Hepatocyte (in vitro differentiated cells): Measurements from ENCODE around the gene MIER1. TPM values are rescaled to one million over a fixed set of nuclear protein-coding genes. Genes with fewer than 3 reads are reported as not detected.

ENCODE experiments used
- DNase-seq: peaks from one replicate; pipeline ENCODE4 v3.0.0-alpha.2; 2016; ENCODE audit warnings: low spot score
- H2AFZ ChIP-seq: fragments of 200-600 bp; sonication (generic); 2 replicates; pipeline ENCODE4 v1.6.0; 2016; ENCODE audit warnings: antibody characterized with exemption, mild to moderate bottlenecking
- H3K27ac ChIP-seq: fragments of 200-600 bp; sonication (generic); 2 replicates; pipeline ENCODE4 v1.5.1; 2016; ENCODE audit warnings: mild to moderate bottlenecking
- H3K27me3 ChIP-seq: fragments of 200-600 bp; sonication (generic); 2 replicates; pipeline ENCODE4 v1.6.1; 2016
- H3K36me3 ChIP-seq: fragments of 200-600 bp; sonication (generic); replicated peaks from 2 replicates; pipeline ENCODE4 v1.5.1; 2016; ENCODE audit warnings: low read depth; ENCODE audit not compliant: insufficient read depth
- H3K4me1 ChIP-seq: fragments of 200-600 bp; sonication (generic); 2 replicates; pipeline ENCODE4 v1.5.1; 2016; ENCODE audit warnings: mild to moderate bottlenecking, moderate library complexity; ENCODE audit not compliant: insufficient read depth
- H3K4me2 ChIP-seq: fragments of 200-600 bp; sonication (generic); 2 replicates; pipeline ENCODE4 v1.6.0; 2016
- H3K4me3 ChIP-seq: fragments of 200-600 bp; sonication (generic); 2 replicates; pipeline ENCODE4 v1.5.1; 2016; ENCODE audit warnings: mild to moderate bottlenecking
- H3K79me2 ChIP-seq: fragments of 200-600 bp; sonication (generic); 2 replicates; pipeline ENCODE4 v1.6.0; 2017; ENCODE audit warnings: mild to moderate bottlenecking
- H3K9me2 ChIP-seq: fragments of 200-600 bp; sonication (generic); replicated peaks from 2 replicates; pipeline ENCODE4 v1.6.0; 2017; ENCODE audit warnings: mild to moderate bottlenecking; ENCODE audit not compliant: insufficient read depth
- H3K9me3 ChIP-seq: fragments of 200-600 bp; sonication (generic); 2 replicates; pipeline ENCODE4 v1.5.1; 2016; ENCODE audit warnings: low read depth, mild to moderate bottlenecking
- H4K20me1 ChIP-seq: fragments of 200-600 bp; sonication (generic); 2 replicates; pipeline ENCODE4 v1.6.0; 2016; ENCODE audit warnings: mild to moderate bottlenecking; ENCODE audit not compliant: insufficient read depth, poor library complexity, severe bottlenecking
- CTCF ChIP-seq: fragments of 200-600 bp; sonication (generic); IDR thresholded peaks from 2 replicates; pipeline ENCODE4 v1.5.1; 2016; ENCODE audit warnings: antibody characterized with exemption, mild to moderate bottlenecking; ENCODE audit not compliant: poor library complexity
- EZH2 ChIP-seq: fragments of 200-600 bp; sonication (generic); IDR thresholded peaks from 2 replicates; pipeline ENCODE4 v1.6.1; 2016; ENCODE audit warnings: antibody characterized with exemption, mild to moderate bottlenecking, borderline replicate concordance
- EZH2phosphoT487 ChIP-seq: fragments of 200-600 bp; sonication (generic); IDR thresholded peaks from one replicate; pipeline ENCODE4 v1.6.1; 2018; ENCODE audit warnings: antibody characterized with exemption, mild to moderate bottlenecking, low read depth, moderate library complexity; ENCODE audit not compliant: unreplicated experiment, severe bottlenecking
- WGBS: methylation state at CpG from one replicate; pipeline ENCODE4 v1.1.6; 2016; ENCODE audit warnings: low lambda C conversion rate; ENCODE audit errors: missing lambda C conversion rate; 5-methylcytosine and 5-hydroxymethylcytosine counted together
- polyA plus RNA-seq: library from polyadenylated mRNA; unstranded; fragments of >200 nt; fragmentation: Nextera tagmentation; extraction: Ambion mirVana; gene quantifications from 2 replicates; pipeline ENCODE4 v1.2.1, GENCODE V29; 2016
- total RNA-seq: library from RNA; depleted of rRNA; stranded (reverse); fragments of >200 nt; gene quantifications from 2 replicates; pipeline ENCODE4 v1.2.3, GENCODE V29; 2014

MIER1 gene
- total and polyA plus RNA-seq, 2 experiments from 2014 or later, result 19.3 to 42.2 TPM

- H4K20me1 ChIP-seq, result no peaks in the 10 kb centered on the region
- no peaks in the 10 kb centered on the region for H3K9me2 ChIP-seq
- H3K79me2 ChIP-seq, result no peaks in the 10 kb centered on the region
- WGBS, result 93% methylated on average over 5 of the region's 5 CpGs
- no peak overlapping the region for H2AFZ ChIP-seq
- H3K27me3 ChIP-seq, result no peaks in the 10 kb centered on the region
- no peak overlapping the region for H3K4me3 ChIP-seq
- H3K4me2 ChIP-seq, result no peak overlapping the region
- no peak for DNase-seq
- no peaks in the 10 kb centered on the region for H3K36me3 ChIP-seq
- peak overlapping the region; percentile 13 for H3K27ac ChIP-seq
- no peaks in the 10 kb centered on the region for H3K9me3 ChIP-seq
- TF ChIP-seq CTCF (no peak), EZH2 (no peak), EZH2phosphoT487 (no peak)
- H3K4me1 ChIP-seq, result no peaks in the 10 kb centered on the region
Measured at GRCh38 chr1:67001682-67002425, 77.1 kb downstream of the MIER1 start.

GRCh38 chr1:67004176-67004575 is 79.4 kb downstream of the MIER1 start:
- no peak overlapping the region for H2AFZ ChIP-seq
- H3K27me3 ChIP-seq, result no peaks in the 10 kb centered on the region
- no peaks in the 10 kb centered on the region for H3K36me3 ChIP-seq
- 84% methylated on average over 1 of the region's 1 CpG for WGBS
- H3K4me1 ChIP-seq, result no peaks in the 10 kb centered on the region
- H4K20me1 ChIP-seq, result no peaks in the 10 kb centered on the region
- H3K4me2 ChIP-seq, result no peak overlapping the region
- no peak overlapping the region for H3K27ac ChIP-seq
- peaks cover 7% of the 10 kb centered on the region for H3K79me2 ChIP-seq
- DNase-seq, result no peak
- TF ChIP-seq CTCF, result no peak
- TF ChIP-seq EZH2, result no peak
- no peak for TF ChIP-seq EZH2phosphoT487
- no peaks in the 10 kb centered on the region for H3K9me3 ChIP-seq
- H3K4me3 ChIP-seq, result no peak overlapping the region
- no peaks in the 10 kb centered on the region for H3K9me2 ChIP-seq

- DNase-seq, result no peak
- Histone ChIP-seq H3K79me2 (peaks cover 11% of the 10 kb centered on the region), H3K4me1 (no peaks in the 10 kb centered on the region), H3K4me2 (no peak overlapping the region), H3K27ac (no peak overlapping the region), H2AFZ (no peak overlapping the region), H3K9me2 (no peaks in the 10 kb centered on the region), H4K20me1 (no peaks in the 10 kb centered on the region), H3K4me3 (no peak overlapping the region), H3K9me3 (no peaks in the 10 kb centered on the region), H3K36me3 (no peaks in the 10 kb centered on the region), H3K27me3 (no peaks in the 10 kb centered on the region)
- TF ChIP-seq CTCF (no peak), EZH2phosphoT487 (no peak), EZH2 (no peak)
- 85% methylated on average over 8 of the region's 8 CpGs for WGBS
Measured at GRCh38 chr1:67005068-67005467, 80.3 kb downstream of the MIER1 start.

DNA sequence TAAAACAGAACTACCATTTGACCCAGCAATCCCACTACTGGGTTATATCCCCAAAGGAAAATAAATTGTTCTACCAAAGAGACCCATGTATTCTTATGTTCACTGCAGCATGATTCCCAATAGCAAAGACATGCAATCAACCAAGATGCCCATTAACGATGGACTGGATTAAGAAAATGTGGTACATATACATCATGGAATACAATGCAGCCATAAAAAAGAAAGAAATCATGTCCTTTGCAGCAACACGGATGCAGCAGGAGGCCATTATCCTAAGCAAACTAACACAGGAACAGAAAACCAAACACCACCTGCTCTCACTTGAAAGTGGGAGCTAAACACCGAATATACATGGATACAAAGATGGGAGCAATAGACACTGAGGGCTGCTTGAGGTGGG is 85.0 kb downstream of the MIER1 start:
- H3K36me3 ChIP-seq, result no peaks in the 10 kb centered on the region
- H3K4me3 ChIP-seq, result no peak overlapping the region
- TF ChIP-seq EZH2 (no peak), EZH2phosphoT487 (no peak), CTCF (no peak)
- H3K79me2 ChIP-seq, result peaks cover 21% of the 10 kb centered on the region
- no peak for DNase-seq
- no peaks in the 10 kb centered on the region for H3K9me3 ChIP-seq
- no peak overlapping the region for H3K27ac ChIP-seq
- H3K4me1 ChIP-seq, result no peaks in the 10 kb centered on the region
- H2AFZ ChIP-seq, result no peak overlapping the region
- 99% methylated on average over 3 of the region's 3 CpGs for WGBS
- H3K4me2 ChIP-seq, result no peak overlapping the region
- H4K20me1 ChIP-seq, result no peaks in the 10 kb centered on the region
- H3K27me3 ChIP-seq, result no peaks in the 10 kb centered on the region
- no peaks in the 10 kb centered on the region for H3K9me2 ChIP-seq
